Measurements from ENCODE around the gene SIGLEC11. TPM values are rescaled to one million over a fixed set of nuclear protein-coding genes. Genes with fewer than 3 reads are reported as not detected.

The SIGLEC11 gene
- polyA plus RNA-seq, 2 of the 4 experiments (the other 2 are of a cell fraction) = not detected

DNA sequence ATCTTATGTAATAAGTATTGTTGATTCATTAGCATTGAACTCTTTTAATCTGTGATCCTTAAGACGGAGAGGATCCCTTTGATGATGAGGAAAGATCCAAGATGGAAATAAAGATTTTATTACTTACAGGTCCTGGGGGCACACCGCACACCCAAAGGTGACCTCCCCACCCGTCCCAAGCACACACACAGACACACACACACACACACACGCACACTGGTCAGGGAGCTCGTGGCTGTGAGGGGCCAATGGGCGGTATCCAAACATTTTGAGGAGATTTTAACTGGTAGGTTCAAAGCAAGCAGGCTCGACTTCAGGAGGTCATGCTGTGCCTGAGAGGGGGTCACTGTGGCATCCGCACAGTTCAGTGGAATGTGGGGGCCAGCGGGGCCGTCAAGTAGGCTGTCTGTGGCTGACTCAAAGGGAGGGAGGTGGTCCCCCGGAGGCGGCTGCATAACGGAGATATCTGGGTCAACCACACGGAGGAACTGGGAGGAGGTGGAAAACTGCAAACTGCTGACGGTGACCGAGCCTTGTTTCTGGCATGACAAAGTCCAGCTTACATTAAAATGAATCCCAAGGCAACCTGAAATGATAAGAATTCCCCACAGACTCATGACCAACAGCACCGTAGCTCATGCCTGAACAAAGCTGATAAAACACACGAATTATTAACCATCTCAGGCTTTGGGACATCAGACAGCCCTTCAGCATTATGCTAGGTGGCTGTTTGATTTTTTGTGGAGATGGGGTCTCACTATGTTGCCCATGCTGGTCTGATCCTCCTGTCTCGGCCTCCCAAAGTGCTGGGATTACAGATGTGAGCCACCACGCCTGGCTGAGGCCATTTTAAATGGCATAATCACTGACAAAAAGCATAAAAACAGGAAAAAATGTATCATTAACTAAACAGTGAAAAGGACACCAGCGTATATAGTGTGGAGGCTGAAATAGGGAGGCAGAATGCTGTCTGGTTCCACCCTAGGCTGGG is 20.9 kb upstream of the SIGLEC11 start:
- POLR2A ChIA-PET = no interaction called here
- WGBS (ENCODE audit: missing lambda C conversion rate) = 83% methylated on average over 21 of the region's 21 CpGs
- TF ChIP-seq HOXA7 (CRISPR knock-in tag; IDR thresholded peaks at IDR 0.05) (no peak), HDAC2 (IDR thresholded peaks at IDR 0.05) (no peak), TFCP2L1 (CRISPR knock-in tag; IDR thresholded peaks at IDR 0.05) (no peak), HOXB13 (CRISPR knock-in tag; IDR thresholded peaks at IDR 0.05; ENCODE audit: low read depth) (no peak), NR3C1 (IDR thresholded peaks at IDR 0.05) (no peak), KDM1A (IDR thresholded peaks at IDR 0.05; ENCODE audit: low read depth) (no peak), JUN (IDR thresholded peaks at IDR 0.05) (no peak), KDM5A (IDR thresholded peaks at IDR 0.05) (no peak), FOXS1 (CRISPR knock-in tag; IDR thresholded peaks at IDR 0.05) (no peak), RCOR1 (IDR thresholded peaks at IDR 0.05; ENCODE audit: low read depth, low read length) (no peak), ESRRA (IDR thresholded peaks at IDR 0.05; ENCODE audit: borderline replicate concordance, low read length) (no peak), CBX8 (IDR thresholded peaks at IDR 0.05) (no peak), ZNF302 (CRISPR knock-in tag; IDR thresholded peaks at IDR 0.05) (no peak)
- TF ChIP-seq, protein P1, sequence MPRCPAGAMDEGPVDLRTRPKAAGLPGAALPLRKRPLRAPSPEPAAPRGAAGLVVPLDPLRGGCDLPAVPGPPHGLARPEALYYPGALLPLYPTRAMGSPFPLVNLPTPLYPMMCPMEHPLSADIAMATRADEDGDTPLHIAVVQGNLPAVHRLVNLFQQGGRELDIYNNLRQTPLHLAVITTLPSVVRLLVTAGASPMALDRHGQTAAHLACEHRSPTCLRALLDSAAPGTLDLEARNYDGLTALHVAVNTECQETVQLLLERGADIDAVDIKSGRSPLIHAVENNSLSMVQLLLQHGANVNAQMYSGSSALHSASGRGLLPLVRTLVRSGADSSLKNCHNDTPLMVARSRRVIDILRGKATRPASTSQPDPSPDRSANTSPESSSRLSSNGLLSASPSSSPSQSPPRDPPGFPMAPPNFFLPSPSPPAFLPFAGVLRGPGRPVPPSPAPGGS (IDR thresholded peaks at IDR 0.05) = no peak
- TF ChIP-seq, protein P2, sequence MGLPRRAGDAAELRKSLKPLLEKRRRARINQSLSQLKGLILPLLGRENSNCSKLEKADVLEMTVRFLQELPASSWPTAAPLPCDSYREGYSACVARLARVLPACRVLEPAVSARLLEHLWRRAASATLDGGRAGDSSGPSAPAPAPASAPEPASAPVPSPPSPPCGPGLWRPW (IDR thresholded peaks at IDR 0.05) = no peak
- TF ChIP-seq, protein P3, sequence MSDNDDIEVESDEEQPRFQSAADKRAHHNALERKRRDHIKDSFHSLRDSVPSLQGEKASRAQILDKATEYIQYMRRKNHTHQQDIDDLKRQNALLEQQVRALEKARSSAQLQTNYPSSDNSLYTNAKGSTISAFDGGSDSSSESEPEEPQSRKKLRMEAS (IDR thresholded peaks at IDR 0.05) = no peak
- Histone ChIP-seq H3K27ac (no peak overlapping the region), H3K4me1 (no peaks in the 10 kb centered on the region), H3K4me2 (no peak overlapping the region), H3K4me3 (no peak overlapping the region), H3K9me3 (no peaks in the 10 kb centered on the region)
- no peak for ATAC-seq
- no peak for FAIRE-seq
- CTCF ChIA-PET = interaction anchor here (1.0 to 8.4 kb wide), 9 partner anchors 16 to 49 kb away, joined by 3 to 78 read pairs (median 5); no protein-coding TSS in a partner anchor
- DNase-seq (ENCODE audit: low read depth in 1 of 2, low spot score in 1 of 2) = no peak

DNA sequence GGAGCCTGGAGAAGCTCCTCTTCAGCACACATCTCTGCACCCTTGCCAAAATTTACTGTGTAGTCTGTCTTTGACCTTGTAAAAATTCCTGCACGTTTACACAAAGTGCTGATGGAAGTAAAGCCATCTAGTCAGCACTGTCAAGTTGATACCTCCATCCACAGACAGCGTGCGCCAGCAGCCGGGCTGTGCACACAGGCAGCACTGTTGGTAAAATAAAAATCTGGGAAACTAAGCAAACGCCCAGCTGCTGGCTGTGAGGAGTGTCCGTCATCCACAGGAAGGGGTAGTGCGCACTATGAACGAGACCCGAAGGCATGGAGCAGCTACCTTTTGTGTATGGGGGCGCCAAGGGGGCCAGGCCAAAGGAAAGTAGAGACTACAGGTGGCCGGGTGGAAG is 17.4 kb upstream of the SIGLEC11 start:
- CTCF ChIA-PET = interaction anchor here (1.0 to 6.8 kb wide), 4 partner anchors 28 to 158 kb away, joined by 3 to 43 read pairs (median 4); no protein-coding TSS in a partner anchor
- WGBS (ENCODE audit: missing lambda C conversion rate) = 77% methylated on average over 11 of the region's 11 CpGs
- POLR2A ChIA-PET = no interaction called here
- Histone ChIP-seq H3K9me3 (no peaks in the 10 kb centered on the region), H3K4me1 (no peaks in the 10 kb centered on the region), H3K4me3 (no peak overlapping the region), H3K4me2 (no peak overlapping the region), H3K27ac (no peak overlapping the region)
- no peak for FAIRE-seq
- TF ChIP-seq JUN (IDR thresholded peaks at IDR 0.05) = no peak
- no peak for TF ChIP-seq ESRRA (IDR thresholded peaks at IDR 0.05; ENCODE audit: borderline replicate concordance, low read length)
- no peak for TF ChIP-seq KDM5A (IDR thresholded peaks at IDR 0.05)
- no peak for TF ChIP-seq NFE2L2 (conservative IDR thresholded peaks at IDR 0.05; ENCODE audit: low read length)
- TF ChIP-seq, protein P4, sequence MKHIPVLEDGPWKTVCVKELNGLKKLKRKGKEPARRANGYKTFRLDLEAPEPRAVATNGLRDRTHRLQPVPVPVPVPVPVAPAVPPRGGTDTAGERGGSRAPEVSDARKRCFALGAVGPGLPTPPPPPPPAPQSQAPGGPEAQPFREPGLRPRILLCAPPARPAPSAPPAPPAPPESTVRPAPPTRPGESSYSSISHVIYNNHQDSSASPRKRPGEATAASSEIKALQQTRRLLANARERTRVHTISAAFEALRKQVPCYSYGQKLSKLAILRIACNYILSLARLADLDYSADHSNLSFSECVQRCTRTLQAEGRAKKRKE (CRISPR knock-in tag; IDR thresholded peaks at IDR 0.05; ENCODE audit: low read depth) = no peak
- TF ChIP-seq RFX5 (IDR thresholded peaks at IDR 0.05) = no peak
- TF ChIP-seq EHMT2 (IDR thresholded peaks at IDR 0.05; ENCODE audit: low read depth) = no peak
- TF ChIP-seq BHLHE40 (IDR thresholded peaks at IDR 0.05; ENCODE audit: low read depth, low read length) = no peak
- TF ChIP-seq MAFK (IDR thresholded peaks at IDR 0.05; ENCODE audit: partially characterized antibody) = no peak
- no peak for TF ChIP-seq TP53 (CRISPR knock-in tag; IDR thresholded peaks at IDR 0.05)
- no peak for TF ChIP-seq NR3C1 (IDR thresholded peaks at IDR 0.05)
- ATAC-seq = no peak
- no peak for DNase-seq (ENCODE audit: low read depth in 1 of 2, low spot score in 1 of 2)

Measured in A549 (cell line).